Measurements from ENCODE around the gene LOXHD1.

LOXHD1 gene

DNA sequence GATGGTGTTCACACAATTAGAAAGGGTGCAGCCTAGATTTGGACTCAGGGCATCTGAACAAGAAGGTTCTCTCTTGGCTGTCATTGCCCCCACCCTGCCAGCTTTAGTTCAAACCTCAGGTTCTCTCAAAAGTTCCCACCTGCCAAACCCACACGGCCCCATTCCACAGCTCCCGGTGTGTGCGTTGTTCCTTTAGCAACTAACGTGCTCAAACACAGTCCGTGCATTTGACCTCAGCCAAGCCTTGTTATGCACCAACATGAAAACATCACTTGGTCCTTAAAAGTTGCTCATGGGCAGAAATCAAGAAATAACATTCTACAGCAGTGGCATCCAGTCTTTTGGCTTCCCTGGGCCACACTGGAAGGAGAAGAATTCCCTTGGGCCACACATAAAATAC is 32.0 kb downstream of the LOXHD1 start:
- no peak for TF ChIP-seq CTCF (IDR thresholded peaks at IDR 0.05; ENCODE audit: insufficient read depth, low read length, missing control alignments)
- H3K4me3 ChIP-seq (ENCODE audit: low read depth, low read length): no peak overlapping the region
- no peak for DNase-seq (ENCODE audit: low read depth, low spot score)
- CTCF ChIA-PET: interaction anchor here (1.0 to 4.2 kb wide), 4 partner anchors 144 to 477 kb away, joined by 3 to 50 read pairs (median 14); a partner anchor contains a TSS
- POLR2A ChIA-PET: no interaction called here

DNA sequence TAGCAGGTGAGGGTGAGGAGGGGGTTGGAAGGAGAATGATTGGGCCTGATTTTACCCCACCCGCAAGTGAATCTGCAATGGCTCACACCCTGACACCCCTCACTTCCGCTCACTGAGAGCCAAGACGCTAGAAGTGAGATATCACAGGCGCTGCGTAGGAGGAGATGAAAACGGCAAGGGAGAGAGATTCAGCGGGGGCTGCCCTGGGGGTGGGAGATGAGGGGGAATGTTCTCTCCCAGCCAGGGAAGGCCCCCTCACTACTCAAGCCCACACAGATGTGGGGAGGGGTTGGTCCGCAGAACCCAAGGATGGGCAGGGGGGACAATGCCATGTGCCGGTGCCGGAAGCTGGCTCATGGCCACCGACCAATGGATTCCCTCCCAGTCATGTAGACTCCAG is 32.9 kb downstream of the LOXHD1 start:
- TF ChIP-seq CTCF (IDR thresholded peaks at IDR 0.05; ENCODE audit: insufficient read depth, low read length, missing control alignments): no peak
- ChIA-PET POLR2A (interaction anchor here (0.5 kb wide), 1 partner anchor 34 kb away, joined by 3 read pairs; no protein-coding TSS in a partner anchor), CTCF (interaction anchor here (3.0 to 4.2 kb wide), 3 partner anchors 344 to 477 kb away, joined by 11 to 50 read pairs (median 25); a partner anchor contains a TSS)
- H3K4me3 ChIP-seq (ENCODE audit: low read depth, low read length): no peak overlapping the region
- no peak for DNase-seq (ENCODE audit: low read depth, low spot score)

DNA sequence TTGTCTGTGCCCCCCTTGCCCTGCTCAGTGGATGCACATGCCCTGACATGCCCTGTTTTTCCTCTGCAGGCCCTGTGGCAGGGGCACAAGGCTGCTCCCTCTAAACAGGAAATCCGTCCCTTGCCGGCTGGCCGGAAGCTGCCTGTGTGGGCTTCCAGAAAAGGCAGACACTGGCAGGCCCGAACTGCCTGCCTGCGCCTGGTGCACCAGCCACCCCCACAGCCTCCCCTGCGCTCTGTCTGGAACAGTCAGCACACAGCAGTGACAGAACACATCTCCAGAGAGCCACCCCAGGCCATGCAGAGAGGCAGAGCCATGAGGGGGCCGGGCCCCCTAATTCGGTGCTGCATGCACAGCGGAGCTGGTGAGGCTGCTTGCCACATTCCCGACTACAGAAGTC is 33.5 kb downstream of the LOXHD1 start:
- DNase-seq (ENCODE audit: low read depth, low spot score): no peak
- CTCF ChIA-PET: interaction anchor here (1.0 to 4.2 kb wide), 7 partner anchors 35 to 476 kb away, joined by 4 to 50 read pairs (median 11); a partner anchor contains a TSS
- H3K4me3 ChIP-seq (ENCODE audit: low read depth, low read length): no peak overlapping the region
- no peak for TF ChIP-seq CTCF (IDR thresholded peaks at IDR 0.05; ENCODE audit: insufficient read depth, low read length, missing control alignments)
- POLR2A ChIA-PET: interaction anchor here (0.5 to 1.4 kb wide), 2 partner anchors 35 to 450 kb away, joined by 3 read pairs; a partner anchor contains a TSS

DNA sequence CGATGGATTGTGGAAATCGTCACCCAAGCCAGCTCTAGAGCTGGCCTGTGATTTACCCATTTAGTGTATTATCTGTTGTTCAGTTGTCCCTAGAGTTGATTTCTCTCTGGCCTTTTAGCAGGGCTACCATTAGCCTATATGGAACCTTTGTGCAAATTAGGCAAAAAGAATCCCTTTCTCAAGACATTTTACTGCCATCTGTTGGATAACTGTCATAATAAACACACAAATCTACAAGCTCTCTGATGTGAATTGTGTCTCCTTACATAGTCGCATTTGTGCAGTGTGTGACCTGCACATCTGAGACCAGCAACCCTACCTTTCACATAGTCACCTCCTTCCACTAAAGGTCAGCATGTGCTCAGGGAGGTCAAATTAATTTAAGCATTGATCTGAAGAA is 34.0 kb downstream of the LOXHD1 start:
- no peak for DNase-seq (ENCODE audit: low read depth, low spot score)
- TF ChIP-seq CTCF (IDR thresholded peaks at IDR 0.05; ENCODE audit: insufficient read depth, low read length, missing control alignments): no peak
- H3K4me3 ChIP-seq (ENCODE audit: low read depth, low read length): no peak overlapping the region
- ChIA-PET CTCF (interaction anchor here (1.0 to 4.2 kb wide), 8 partner anchors 35 to 476 kb away, joined by 3 to 50 read pairs (median 8); a partner anchor contains a TSS), POLR2A (interaction anchor here (1.4 kb wide), 1 partner anchor 449 kb away, joined by 3 read pairs; a partner anchor contains a TSS)

GRCh38 chr18:46622451-46622850 is 34.6 kb downstream of the LOXHD1 start:
- no peak for DNase-seq (ENCODE audit: low read depth, low spot score)
- no peak overlapping the region for H3K4me3 ChIP-seq (ENCODE audit: low read depth, low read length)
- CTCF ChIA-PET: interaction anchor here (1.0 to 4.2 kb wide), 8 partner anchors 36 to 475 kb away, joined by 3 to 50 read pairs (median 8); a partner anchor contains a TSS
- no peak for TF ChIP-seq CTCF (IDR thresholded peaks at IDR 0.05; ENCODE audit: insufficient read depth, low read length, missing control alignments)
- POLR2A ChIA-PET: interaction anchor here (1.4 kb wide), 1 partner anchor 449 kb away, joined by 3 read pairs; a partner anchor contains a TSS

- CTCF ChIA-PET: interaction anchor here (1.1 to 4.2 kb wide), 6 partner anchors 36 to 475 kb away, joined by 3 to 50 read pairs (median 12); a partner anchor contains a TSS
- POLR2A ChIA-PET: no interaction called here
- no peak overlapping the region for H3K4me3 ChIP-seq (ENCODE audit: low read depth, low read length)
- no peak for DNase-seq (ENCODE audit: low read depth, low spot score)
- no peak for TF ChIP-seq CTCF (IDR thresholded peaks at IDR 0.05; ENCODE audit: insufficient read depth, low read length, missing control alignments)
These were observed 35.1 kb downstream of the LOXHD1 start for GRCh38 chr18:46621871-46622270.
